HG03097 (cell line): ENCODE results near the gene MTFR1L.

Experiments used
- ATAC-seq: cut with Tn5 transposase; IDR thresholded peaks from one replicate; pipeline ENCODE4 v1.9.1; 2021; ENCODE audit not compliant: unreplicated experiment, low FRiP score

Gene MTFR1L

DNA sequence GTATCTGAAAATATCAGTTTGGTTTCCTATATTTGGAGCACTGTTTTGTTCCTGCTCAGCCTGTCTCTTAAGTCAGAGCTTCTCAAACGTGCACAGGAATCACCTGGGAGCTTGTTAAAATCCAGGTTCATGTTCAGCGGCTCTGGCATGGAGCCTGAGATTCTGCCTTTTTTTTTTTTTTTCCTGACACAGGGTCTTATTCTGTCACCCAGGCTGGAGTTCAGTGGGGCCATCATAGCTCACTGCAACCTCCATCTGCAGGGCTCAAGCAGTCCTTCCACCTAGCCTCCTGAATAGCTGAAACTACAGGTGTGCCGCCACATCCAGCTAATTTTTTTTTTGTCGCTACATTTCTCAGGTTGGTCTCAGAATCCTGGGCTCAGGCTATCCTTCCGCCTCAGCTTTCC lies 32.0 kb upstream of the MTFR1L start:
- no peak for ATAC-seq

DNA sequence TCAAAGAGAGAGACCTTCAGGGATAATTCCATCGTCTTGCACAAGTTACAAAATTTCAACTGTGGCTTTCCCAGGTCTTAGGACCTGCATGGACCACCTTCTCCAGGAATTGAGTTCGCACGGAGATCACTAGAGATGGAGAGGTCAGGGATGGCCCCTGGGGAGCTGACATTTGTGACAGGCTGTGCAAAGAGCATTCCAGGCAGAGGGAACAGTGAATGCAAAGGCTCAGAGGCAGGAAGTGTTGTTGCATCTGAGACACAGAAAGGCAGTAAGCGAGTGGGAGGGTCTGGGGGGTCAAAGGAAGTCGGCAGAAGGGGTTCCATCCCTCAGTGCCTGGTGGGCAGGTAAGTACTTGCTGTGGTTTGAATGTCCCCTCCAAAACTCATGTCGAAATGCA lies 29.3 kb upstream of the MTFR1L start:
- ATAC-seq: no peak

DNA sequence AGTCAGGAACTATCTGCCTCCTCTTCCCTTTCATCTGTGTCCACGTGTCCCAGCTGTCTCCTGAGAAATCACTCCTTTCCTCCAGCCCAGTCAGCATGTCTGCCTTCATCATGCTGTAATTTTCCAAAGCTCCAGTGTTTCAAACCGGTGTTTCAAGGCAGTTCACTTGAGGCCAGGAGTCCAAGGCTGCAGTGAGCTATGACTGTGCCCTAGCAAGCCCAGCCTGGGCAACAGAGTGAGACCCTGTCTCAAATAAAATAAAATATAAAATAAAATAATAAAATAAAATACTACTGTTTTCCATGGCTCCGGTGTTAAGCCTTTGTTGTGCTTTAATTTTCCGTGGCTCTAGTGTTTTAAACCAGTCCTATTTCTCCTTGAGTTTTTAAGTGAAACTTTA lies 27.6 kb upstream of the MTFR1L start:
- no peak for ATAC-seq

- ATAC-seq: no peak
These were observed 26.1 kb upstream of the MTFR1L start for GRCh38 chr1:25793585-25794170.

- ATAC-seq: no peak
These were observed 25.4 kb upstream of the MTFR1L start for GRCh38 chr1:25794325-25794724.

DNA sequence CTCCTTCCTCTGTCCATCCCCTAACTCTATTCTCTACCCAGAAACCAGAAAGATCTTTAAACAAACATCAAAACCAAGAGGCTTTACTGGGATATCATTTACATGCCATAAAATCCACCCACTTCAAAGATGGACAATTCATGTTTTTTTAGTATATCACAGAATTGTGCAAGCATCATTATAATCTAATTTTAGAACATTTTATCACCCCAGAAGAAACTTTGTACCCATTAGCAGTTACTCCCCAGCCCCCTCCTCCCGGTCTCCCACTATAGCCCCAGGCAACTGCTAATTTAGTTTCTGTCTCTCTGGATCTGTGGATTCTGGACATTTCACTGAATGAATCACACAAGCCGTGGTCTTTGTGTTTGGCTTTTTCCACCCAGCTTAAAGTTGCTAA lies 24.5 kb upstream of the MTFR1L start:
- no peak for ATAC-seq

- ATAC-seq: no peak
These were observed 23.6 kb upstream of the MTFR1L start for GRCh38 chr1:25795946-25796810.

- ATAC-seq: no peak
These were observed 22.8 kb upstream of the MTFR1L start for GRCh38 chr1:25796811-25797458.

GRCh38 chr1:25797939-25798338 lies 21.8 kb upstream of the MTFR1L start:
- ATAC-seq: no peak

DNA sequence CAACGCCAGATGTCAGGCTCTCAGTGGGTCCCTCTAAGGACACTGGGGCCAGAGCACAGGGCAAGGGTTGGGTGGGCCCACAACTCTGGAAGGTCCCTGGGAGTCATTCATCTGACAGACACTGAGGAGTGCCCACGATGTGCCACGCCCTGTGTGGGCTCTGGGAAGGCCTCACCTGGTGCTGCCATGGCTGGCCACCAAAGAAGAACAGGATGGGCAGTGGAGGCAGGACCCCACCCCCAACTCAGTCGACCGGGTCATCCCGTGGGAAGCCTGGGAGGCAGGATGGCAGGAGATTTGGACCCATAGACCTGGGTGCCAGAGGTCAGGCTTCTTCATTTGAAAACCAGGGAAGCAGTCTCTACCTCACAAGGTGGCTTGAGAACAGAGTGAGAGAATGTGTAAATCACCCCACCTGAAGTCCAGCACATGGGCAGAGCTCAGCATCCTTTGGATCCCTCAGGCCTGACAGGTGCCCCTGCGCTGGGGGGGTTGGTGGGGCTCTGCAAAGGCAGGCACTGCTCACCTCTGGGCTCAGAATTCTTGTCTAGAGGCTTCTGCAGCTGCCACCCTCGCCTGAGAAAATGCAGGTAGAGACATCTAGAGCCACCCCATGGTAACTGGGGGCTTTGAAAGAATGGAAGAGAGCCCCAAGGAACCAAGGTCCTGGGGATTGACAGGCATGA lies 20.9 kb upstream of the MTFR1L start:
- ATAC-seq: no peak

DNA sequence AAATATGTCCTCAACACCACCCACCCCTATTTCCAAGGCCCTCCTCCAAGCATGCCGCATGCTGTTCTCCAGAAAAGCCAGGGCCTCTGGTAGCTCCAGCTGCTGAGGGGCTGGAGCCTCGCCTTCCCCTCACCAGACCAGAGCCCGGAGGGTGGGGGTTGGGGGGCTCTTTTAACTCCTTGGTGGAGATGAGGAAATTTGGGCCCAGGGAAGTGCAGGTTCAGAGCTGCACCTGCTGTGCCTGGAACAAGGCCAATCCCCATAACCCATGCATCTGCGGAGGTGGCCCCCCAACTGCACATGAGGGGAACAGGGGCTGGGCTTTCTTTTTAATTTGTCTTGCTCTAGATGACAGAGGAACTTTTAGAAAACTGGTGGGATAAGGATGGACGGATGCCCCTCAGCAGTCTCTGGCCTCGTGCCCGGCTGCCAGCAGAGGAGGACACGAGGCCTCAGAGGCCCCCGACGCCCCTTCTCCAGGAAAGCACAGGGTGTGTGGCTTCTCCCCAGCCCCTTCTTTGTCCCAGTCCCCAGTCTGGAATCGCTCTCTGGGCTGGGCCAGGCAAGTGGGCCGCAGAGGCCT lies 20.3 kb upstream of the MTFR1L start:
- no peak for ATAC-seq

DNA sequence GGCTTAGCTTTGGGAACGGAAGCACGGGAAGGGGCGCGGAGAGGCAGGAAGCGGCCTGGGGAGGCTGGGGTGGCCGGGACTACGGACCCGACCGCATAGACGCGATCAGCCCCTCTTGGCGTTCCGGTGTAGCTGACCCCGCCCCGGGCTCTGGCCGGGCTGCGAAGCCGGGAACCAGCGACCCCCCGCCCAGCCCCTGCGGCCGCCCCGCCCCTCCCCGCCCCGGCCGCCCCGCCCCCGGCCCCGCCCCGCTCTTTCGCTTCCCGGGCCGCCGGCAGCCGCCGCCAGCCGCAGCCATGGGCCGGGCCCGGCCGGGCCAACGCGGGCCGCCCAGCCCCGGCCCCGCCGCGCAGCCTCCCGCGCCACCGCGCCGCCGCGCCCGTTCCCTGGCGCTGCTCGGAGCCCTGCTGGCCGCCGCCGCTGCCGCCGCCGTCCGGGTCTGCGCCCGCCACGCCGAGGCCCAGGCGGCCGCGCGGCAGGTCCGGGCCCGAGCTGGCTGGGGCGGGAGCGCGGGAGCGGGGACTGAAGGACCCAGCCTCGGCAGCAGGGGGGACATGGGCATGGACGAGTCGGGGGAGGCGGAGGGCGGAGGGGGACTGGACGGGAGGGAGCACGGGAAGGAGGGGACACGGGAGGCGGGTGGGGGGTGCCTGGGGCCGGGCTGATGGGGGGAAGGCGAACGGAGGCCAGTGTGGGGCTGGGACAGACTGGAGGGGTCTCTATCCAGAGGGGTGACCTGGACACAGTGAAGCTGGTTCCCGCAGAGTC lies 19.6 kb upstream of the MTFR1L start, which contains the start of gene SELENON:
SELENON (plus strand) TSS at position 259 of the 768 bp plus-strand sequence; CDS start at position 297, 38 bp downstream.
- ATAC-seq: no peak

DNA sequence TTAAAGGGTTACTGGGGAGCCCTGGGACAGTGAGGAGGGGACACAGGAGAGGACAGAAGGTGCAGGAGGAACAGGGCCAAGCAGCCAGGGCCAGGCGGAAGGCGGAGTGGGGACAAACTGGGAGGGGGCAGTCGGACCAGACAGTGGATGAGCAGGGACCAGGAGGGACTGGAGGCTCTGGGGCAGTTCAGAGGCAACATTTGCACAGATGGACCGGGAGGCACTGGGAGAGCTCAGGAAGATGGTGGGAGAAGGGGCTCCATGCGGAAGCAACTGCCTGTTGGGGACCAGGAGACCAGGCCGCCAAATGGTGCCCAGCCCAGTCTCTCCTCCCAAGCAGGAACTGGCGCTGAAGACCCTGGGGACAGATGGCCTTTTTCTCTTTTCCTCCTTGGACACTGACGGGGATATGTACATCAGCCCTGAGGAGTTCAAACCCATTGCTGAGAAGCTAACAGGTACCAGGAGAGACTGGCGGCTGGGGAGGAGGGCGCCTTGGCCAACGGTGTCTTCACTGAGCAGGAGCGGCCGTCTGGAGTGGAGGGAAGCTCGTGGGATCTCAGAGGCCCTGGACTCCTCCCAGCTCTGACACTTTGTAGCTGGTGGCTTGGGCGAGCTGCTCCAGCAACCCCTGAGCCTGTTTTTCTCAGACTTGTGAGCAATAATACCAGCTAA lies 18.9 kb upstream of the MTFR1L start:
- no peak for ATAC-seq

DNA sequence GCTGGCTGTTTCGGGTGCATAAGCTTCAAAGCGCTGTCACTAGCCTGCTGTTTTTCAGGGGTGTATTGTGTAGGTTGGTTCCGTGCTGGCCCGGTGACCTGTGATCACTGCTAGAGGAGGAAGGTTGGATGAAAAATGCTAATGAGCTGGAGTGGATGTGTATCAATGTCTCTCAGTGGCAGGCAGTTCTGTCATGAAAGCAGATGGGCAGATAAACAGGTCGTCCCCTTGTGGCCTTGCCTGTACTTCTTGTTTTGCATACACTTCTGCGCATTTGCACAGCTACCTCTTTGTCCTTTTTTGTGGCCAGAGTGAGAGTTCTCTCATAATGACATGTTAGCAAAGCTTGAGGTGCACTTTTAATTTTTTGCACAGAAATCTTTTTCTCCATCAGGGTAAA lies 16.8 kb upstream of the MTFR1L start:
- no peak for ATAC-seq

DNA sequence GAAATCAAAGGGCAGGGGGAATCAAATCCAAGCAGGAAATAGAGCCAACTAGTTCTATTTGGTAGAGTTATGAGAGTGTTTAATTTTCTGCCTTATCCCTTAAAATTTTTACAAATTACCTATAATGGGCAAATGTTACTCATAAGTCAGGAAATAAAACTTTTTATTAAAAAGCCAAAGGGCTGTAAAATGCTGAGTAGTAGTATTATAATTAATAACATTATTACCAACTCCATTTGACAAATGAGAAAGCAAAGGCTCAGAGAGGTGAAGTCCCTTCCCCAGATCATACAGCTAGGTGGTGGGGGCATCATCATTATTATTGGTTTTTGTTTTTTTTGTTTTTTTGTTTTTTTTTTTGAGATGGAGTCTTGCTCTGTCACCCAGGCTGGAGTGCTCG lies 16.4 kb upstream of the MTFR1L start:
- no peak for ATAC-seq

DNA sequence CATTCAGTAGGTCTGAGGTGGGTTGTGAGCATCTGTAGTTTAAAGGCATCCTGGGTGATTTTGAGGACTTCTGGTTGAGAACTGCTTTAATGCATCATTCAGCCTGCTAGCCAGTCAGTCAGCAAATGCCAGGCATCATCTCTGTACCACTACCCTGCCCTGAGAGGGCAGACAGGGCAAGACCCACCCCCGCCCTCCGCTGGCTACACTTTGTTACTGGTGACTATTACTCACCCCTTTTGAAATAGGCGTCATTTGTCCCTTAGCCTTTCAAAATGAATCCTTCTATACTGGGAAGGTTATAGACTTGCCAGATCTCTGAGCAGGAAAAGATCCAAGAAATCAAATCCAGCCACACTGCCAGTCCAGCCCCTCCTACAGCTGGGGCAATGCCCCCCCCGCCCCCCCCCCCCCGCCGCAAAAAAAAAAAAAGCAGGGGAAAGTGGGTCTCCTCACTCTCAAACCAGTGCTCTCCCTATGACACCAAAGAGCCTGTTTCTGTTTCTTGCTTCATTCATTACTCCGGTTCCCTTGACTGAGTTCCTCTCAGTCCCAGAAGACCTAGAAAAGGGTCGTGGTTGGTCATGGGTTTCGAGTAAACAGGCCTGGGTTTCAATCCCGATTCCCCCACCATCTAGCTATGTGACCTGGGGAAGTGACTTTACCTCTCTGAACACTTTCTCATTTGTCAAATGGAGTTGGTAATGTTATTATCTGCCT lies 15.3 kb upstream of the MTFR1L start:
- peak; percentile 41 for ATAC-seq

- ATAC-seq: no peak
These were observed 14.5 kb upstream of the MTFR1L start for GRCh38 chr1:25804964-25805862.

- ATAC-seq: no peak
These were observed 13.9 kb upstream of the MTFR1L start for GRCh38 chr1:25805863-25806225.
